ENCODE data around the gene OR2H2. TPM values are rescaled to one million over a fixed set of nuclear protein-coding genes. Genes with fewer than 3 reads are reported as not detected.
A peak's percentile ranks its signal among the peaks of the same experiment; 100 is the strongest.

Gene OR2H2
- total and polyA plus RNA-seq, 8 donors: 0.10 to 0.30 (median 0.14) TPM; not detected in 2

DNA sequence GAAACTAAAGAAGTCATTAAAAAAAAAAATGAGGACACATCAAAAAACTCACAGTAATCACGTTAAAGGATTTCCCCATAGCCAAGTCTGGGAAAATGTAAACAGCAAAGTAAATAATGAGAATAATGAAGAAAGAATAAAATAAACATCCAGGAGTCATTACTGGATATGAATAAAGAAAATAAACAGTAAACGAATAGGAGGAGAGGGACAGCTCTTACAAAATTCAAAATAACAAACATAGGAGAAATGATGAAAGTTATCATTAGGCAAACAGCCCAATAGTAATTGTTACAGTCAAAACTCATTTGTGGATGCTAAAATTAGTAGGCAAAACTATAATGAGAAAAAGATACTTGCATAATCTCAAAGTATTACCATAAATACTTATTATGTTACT lies 17.4 kb upstream of the OR2H2 start:
- ATAC-seq (no peak), DNase-seq (peak in 2 of 4 donors; percentile 61 to 65)
- no peak for TF ChIP-seq CTCF (IDR thresholded peaks at IDR 0.05)
- Histone ChIP-seq H3K9me3 (no peaks in the 10 kb centered on the region), H3K27me3 (peaks cover 0 to 28% of the 10 kb centered on the region in 2 donors), H3K36me3 (no peaks in the 10 kb centered on the region), H3K27ac (no peak overlapping the region), H3K4me3 (no peak overlapping the region), H3K4me1 (no peaks in the 10 kb centered on the region)
- intact Hi-C loops (cut with DNase I): no loop called here

- ATAC-seq: no peak
Measured at GRCh38 chr6:29567991-29568390, 16.9 kb upstream of the OR2H2 start.

DNA sequence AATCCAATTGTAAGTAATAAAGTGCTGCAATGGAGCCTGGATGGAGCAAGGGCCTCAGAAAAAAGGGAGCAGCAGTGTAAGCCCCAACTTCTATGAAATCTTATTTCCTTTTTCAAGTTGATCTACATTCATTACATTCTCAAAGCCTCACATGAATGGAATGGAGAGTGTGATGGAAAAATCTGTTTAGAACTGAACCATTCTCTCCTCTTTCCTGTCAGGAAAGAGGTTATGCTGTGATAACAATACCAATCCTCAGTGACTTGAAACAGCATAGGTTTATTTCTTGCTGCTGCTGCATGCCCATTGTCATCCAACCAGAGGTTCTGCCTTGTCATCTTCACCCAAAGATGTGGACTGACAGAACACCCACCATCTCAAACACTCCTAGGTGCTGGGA lies 8.9 kb upstream of the OR2H2 start:
- DNase-seq: no peak

More at GRCh38 chr6:29567991-29568390, 16.9 kb upstream of the OR2H2 start:
- Histone ChIP-seq H3K4me1 (no peaks in the 10 kb centered on the region), H3K27me3 (peaks cover 0 to 28% of the 10 kb centered on the region in 2 donors), H3K4me3 (no peak overlapping the region), H3K9me3 (no peaks in the 10 kb centered on the region), H3K27ac (no peak overlapping the region), H3K36me3 (no peaks in the 10 kb centered on the region)
- intact Hi-C loops (cut with DNase I): no loop called here
- DNase-seq: peak in 1 of 4 donors; percentile 77
- TF ChIP-seq CTCF (IDR thresholded peaks at IDR 0.05): no peak

GRCh38 chr6:29577544-29577943 lies 7.4 kb upstream of the OR2H2 start:
- DNase-seq: no peak
- ATAC-seq: no peak
- Histone ChIP-seq H3K9me3 (no peaks in the 10 kb centered on the region), H3K27ac (no peak overlapping the region), H3K36me3 (no peaks in the 10 kb centered on the region), H3K4me1 (no peaks in the 10 kb centered on the region), H3K4me3 (no peak overlapping the region), H3K27me3 (peaks cover 0 to 29% of the 10 kb centered on the region in 2 donors)
- TF ChIP-seq CTCF (IDR thresholded peaks at IDR 0.05): no peak
- intact Hi-C loops (cut with DNase I): no loop called here

More for the DNA sequence above, 8.9 kb upstream of the OR2H2 start:
- H3K36me3 ChIP-seq: no peaks in the 10 kb centered on the region
- intact Hi-C loops (cut with DNase I): no loop called here
- H3K27me3 ChIP-seq: peaks cover 0 to 29% of the 10 kb centered on the region in 2 donors
- no peak overlapping the region for H3K4me3 ChIP-seq
- no peaks in the 10 kb centered on the region for H3K9me3 ChIP-seq
- no peak for ATAC-seq
- TF ChIP-seq CTCF (IDR thresholded peaks at IDR 0.05): no peak
- no peak overlapping the region for H3K27ac ChIP-seq
- no peaks in the 10 kb centered on the region for H3K4me1 ChIP-seq

DNA sequence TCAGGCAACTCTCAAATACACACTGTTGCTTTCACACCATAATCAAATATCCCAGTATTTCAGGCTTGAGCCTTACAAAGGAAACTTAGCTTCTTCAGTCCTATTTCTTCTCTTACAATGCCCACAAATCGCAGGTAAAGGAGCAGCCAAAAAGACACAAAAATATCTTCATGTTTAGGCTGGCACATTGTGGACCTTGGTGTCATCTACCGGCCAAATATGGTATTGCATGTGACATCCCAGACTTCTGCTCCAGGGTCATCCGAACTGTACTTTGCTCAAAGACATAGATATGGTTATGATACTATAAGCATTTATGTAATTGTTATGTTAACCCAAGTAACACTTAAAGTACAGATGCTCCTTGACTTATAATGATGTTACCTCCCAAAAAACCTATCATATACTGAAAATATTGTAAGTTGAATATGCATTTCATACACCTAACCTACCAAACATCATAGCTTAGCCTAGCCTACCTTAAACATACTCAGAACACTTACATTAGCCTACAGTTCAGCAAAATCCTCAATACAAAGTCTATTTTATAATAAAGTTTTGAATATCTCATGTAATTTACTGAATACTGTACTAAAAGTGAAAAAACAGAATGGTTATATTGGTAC lies 4.6 kb downstream of the OR2H2 start:
- Histone ChIP-seq H3K4me3 (no peak overlapping the region), H3K27ac (no peak overlapping the region), H3K27me3 (peaks cover 5 to 33% of the 10 kb centered on the region in 2 donors), H3K4me1 (no peaks in the 10 kb centered on the region), H3K9me3 (no peaks in the 10 kb centered on the region), H3K36me3 (no peaks in the 10 kb centered on the region)
- intact Hi-C loops (cut with DNase I): no loop called here
- ATAC-seq: peak; percentile 92
- peak; percentile 88 to 96 for TF ChIP-seq CTCF (IDR thresholded peaks at IDR 0.05)
- DNase-seq: peak in 2 of 4 donors; percentile 36 to 59
